Sciatic nerve (tissue), 2 donors: ENCODE measurements around the gene MGAT5. TPM values are rescaled to one million over a fixed set of nuclear protein-coding genes. Genes with fewer than 3 reads are reported as not detected.

ENCODE experiments used
- ATAC-seq: fragments of 200-7000 bp; cut with Tn5 transposase; one replicate; pipeline ENCODE4 v1.9.1; 2020; ENCODE audit warnings: mild to moderate bottlenecking, moderate library complexity
- DNase-seq: peaks from one replicate; pipeline ENCODE4 v3.0.0-alpha.2; 2020; ENCODE audit warnings: low spot score
- intact Hi-C: fragments of 100-400 bp; cut with DNase I; formaldehyde crosslinking; loops from one replicate; pipeline ENCODE4 v1.14.2; 2022
- total RNA-seq: library from RNA; stranded (reverse); fragmentation: NEBNext Ultra II Directional; extraction: Animal tissue kit (Norgen Biotek cat#: 25700); gene quantifications from one replicate; pipeline ENCODE4 v1.2.1, GENCODE V29; 2021
- donor health status: DM: no; HTN: no; CAD: no.
- donor health status: DM: no; HTN: no; CAD: no.

Gene MGAT5
- total RNA-seq, 1 donor from 2014 or later = 49.6 TPM

GRCh38 chr2:134445985-134446382 lies 192.1 kb downstream of the MGAT5 start:
- DNase-seq = no peak
- intact Hi-C loops = no loop called here
- ATAC-seq = no peak

DNA sequence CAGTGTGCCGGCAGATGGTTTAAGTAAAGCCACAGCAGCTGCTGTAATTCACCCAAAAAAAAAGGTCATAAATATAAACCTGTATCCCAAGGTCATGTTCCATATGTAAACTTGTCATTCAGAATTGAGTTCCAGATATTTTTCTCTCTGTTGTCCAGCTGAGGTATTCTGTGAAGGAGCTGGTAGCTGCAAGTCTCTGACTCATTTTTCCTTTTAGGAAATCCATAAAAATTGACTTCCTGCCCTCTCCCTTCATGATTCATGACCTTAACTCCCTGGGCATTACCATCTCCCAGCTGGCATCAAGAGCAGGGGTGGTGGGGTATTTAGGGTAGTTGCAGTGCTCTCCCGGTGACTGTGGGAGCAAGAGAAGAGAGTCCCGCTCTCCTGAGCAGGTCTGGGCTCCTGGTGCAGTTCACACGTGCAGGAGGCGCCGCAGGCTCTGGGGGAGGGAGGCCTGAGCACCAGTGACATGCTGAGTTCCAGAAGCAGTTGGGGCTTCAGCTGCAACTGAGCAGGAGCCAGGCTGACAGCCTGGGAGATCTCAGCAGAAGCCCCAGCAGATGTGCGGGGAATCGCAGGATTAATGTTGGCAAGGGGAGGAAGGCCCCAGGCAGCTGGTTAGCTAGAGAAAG lies 192.6 kb downstream of the MGAT5 start:
- intact Hi-C loops = no loop called here
- DNase-seq = no peak
- ATAC-seq = no peak

- DNase-seq (no peak), ATAC-seq (no peak)
- intact Hi-C loops = no loop called here
Observed at GRCh38 chr2:134447669-134448068, 193.8 kb downstream of the MGAT5 start.

GRCh38 chr2:134448650-134449049 lies 194.8 kb downstream of the MGAT5 start:
- DNase-seq = no peak
- intact Hi-C loops = no loop called here
- no peak for ATAC-seq

GRCh38 chr2:134449157-134449556 lies 195.3 kb downstream of the MGAT5 start:
- intact Hi-C loops = no loop called here
- DNase-seq = no peak
- no peak for ATAC-seq

DNA sequence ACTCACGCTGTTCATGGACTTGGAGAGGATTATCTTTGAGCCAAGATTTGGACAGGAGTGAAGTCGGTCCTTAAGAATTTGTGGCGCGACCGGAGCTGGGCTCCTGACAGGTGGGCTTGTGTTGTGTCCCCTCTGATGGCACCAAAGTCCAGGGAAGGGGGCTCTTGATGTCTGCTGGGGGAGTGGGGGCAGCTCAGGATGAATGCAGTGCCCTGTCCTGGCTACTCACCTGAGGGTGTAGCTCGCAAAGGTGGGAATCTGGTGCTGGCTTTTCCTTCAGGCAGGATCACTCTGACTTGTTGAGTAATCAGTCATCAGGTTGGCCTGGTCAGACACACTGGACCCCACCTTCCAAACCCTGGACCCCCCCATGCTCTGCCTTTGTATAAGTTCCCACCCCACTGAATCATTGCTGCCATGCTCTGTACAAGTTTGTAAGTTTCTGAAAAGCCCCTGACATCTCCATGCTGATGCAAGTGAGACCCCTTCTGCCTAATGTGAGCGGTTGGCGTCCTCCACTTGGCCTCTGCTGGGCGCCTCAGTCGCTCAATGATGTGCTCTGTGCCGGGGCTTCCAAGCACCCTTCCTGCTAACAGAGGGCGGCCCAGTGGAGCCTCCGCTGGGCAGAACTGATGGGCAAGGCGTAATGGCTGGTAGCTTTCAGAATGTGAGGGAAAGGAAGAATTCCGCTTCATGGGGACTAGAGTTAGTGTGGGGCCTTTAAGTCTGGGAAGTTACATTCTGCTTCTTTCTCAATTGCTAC lies 196.1 kb downstream of the MGAT5 start:
- intact Hi-C loops = loop anchor here (1.0 kb wide), 1 partner anchor 331 kb away; no protein-coding TSS in a partner anchor
- ATAC-seq (no peak), DNase-seq (peak; percentile 45)

- ATAC-seq = no peak
- intact Hi-C loops = no loop called here
- DNase-seq = no peak
Observed at GRCh38 chr2:134451347-134451630, 197.4 kb downstream of the MGAT5 start.

DNA sequence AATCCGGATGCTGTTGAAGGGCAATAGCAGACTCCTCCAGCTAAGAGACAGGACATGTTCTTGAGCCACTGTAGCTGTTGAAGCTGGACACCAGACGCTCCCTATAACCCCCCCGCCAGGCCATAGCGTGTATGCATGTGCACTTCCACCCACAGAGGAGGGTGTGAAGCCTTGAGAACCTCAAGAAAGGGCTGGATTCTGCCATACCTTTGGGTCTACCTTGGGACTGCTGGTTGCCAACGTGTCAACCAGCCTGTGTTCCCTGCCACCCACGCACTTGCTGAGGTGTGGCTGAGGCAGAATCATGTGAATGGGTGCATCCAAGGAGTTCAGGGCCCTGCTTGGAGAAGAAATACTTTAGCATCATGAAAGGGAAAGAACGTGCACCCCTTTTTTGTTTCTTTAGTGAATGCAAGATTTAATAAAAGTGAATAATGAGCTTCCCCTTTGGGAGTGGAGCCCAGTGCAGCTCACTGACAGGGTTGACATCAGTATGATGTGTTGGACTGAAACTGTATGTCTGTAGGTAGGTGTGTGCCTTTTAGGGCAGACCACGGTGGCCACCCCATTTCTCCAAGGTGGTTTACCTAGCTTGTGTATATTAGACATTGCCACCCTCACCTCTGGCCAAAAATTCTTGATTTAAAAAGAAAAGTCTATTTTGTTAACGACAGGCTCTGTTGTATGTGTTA lies 198.3 kb downstream of the MGAT5 start:
- intact Hi-C loops = no loop called here
- no peak for ATAC-seq
- DNase-seq = peak; percentile 33

DNA sequence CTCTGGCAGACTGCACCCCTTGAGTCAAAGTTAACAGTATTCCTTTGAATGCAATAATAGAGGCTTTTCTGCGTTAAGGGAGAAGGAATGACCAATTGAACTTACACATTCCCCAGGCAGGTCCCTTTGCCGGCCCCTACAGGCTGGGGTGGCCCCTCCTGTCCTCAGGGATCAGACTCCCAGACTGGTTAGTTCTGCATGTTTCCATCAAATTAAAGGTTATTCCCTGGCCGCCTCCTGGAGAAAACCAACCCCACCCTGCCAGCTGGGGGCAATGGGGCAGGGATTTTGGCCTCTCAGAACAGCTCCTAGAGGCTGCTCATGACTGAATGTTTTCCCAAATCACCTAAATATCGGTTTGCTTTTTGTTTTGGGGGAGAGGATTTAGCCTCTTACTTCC lies 199.6 kb downstream of the MGAT5 start:
- no peak for ATAC-seq
- peak; percentile 25 for DNase-seq
- intact Hi-C loops = no loop called here

- intact Hi-C loops = no loop called here
- DNase-seq = peak; percentile 49
- ATAC-seq = no peak
Observed at GRCh38 chr2:134453973-134454372, 200.1 kb downstream of the MGAT5 start.

DNA sequence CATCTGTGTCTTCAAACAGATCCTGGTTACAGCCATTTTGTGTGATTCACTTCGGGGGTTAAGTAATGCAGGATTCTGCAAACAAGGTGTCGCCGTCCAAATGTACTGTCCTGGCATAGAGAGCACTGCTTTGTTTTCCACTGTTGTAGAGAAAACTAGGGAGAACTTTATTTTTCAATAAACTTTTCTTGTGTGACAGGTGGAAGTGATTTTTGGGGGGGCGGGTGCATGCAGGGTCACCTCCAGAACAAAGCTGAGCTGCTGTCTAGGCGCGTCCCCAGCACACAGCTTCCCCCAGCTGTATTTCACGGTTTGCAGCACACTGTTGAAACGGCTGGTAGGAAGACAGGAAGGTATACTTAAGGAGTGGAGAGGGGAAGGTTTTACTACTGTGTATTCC lies 200.6 kb downstream of the MGAT5 start:
- no peak for ATAC-seq
- peak; percentile 18 for DNase-seq
- intact Hi-C loops = no loop called here

- ATAC-seq (no peak), DNase-seq (peak; percentile 47)
- intact Hi-C loops = no loop called here
Observed at GRCh38 chr2:134454931-134455330, 201.1 kb downstream of the MGAT5 start.

GRCh38 chr2:134455426-134455825 lies 201.6 kb downstream of the MGAT5 start:
- ATAC-seq (no peak), DNase-seq (peak; percentile 21)
- intact Hi-C loops = no loop called here

DNA sequence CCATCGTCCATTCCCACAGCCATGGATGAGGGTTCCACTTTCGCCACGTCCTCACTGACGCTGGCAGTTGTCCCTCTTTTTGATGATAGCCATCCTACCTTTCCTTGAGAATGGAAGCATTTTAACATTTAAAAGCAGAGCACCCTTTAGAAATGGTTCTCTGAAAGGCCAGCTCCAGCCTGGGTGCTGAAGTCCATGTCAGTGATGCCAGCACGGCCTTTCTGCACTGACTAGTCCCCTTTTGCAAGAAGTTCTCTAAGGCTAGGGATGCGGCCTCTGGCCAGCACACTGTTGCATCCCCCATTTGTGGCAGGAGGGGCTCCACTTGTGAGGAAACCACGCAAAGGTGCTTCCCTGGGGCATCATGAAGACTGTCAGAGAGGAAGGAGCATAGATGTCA lies 203.5 kb downstream of the MGAT5 start:
- ATAC-seq = no peak
- DNase-seq = peak; percentile 0
- intact Hi-C loops = no loop called here

DNA sequence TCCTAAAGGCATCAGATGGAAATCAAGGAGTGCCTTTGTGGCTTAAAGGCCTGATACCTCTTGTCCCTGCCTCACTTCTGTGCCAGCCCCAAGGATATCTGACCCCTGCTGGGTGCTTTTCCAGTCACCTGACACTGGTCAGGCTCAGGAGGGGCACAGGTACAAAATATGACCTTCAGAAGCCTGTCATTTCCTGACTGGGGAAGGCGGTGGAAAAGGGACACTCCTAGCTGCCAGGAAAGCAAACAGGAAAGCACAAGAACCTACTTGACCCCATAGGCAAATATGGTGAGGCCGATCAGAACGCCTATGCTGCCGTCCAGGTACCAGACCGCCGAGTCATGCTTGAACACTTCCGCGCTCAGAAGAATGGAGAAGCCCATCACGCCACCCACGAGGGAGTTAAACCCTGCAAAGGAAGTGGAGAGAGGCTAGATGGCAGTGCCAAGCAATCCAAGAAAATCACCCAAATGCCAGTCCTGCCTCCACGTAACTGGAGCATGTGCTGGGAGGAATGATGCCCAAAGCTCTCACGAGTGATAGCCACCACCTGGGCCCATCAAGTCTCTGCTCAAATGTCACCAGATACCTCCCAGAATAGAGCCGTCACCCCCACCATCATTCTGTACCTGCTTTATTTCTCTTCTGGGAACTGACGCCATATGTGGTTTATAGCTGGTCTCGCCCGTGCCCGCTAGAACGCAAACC lies 204.0 kb downstream of the MGAT5 start:
- intact Hi-C loops = no loop called here
- peak; percentile 43 for DNase-seq
- no peak for ATAC-seq

- no peak for DNase-seq
- intact Hi-C loops = no loop called here
- no peak for ATAC-seq
Observed at GRCh38 chr2:134458473-134458853, 204.6 kb downstream of the MGAT5 start.

DNA sequence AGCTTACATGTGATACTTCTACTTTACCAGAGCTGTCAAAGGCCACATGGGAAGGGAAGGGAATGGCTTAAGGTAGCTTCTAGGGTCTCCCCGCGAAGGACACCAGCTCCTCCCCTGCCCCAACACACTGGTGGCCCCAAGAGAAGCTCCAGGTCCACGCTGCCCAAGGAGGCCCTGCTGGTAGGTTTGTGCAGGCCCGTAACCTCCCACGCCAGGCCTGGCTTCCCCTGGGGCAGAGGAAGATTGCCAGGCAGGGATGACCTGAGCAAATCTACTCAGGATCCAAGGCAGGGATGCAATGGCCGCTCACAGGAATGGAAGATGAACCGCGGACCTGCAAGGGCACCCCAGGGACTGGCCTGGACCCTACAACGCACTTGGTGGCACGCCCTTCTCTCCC lies 205.1 kb downstream of the MGAT5 start:
- intact Hi-C loops = no loop called here
- DNase-seq (peak; percentile 46), ATAC-seq (no peak)

GRCh38 chr2:134459706-134460406 lies 206.0 kb downstream of the MGAT5 start:
- intact Hi-C loops = no loop called here
- peak; percentile 49 for DNase-seq
- no peak for ATAC-seq

DNA sequence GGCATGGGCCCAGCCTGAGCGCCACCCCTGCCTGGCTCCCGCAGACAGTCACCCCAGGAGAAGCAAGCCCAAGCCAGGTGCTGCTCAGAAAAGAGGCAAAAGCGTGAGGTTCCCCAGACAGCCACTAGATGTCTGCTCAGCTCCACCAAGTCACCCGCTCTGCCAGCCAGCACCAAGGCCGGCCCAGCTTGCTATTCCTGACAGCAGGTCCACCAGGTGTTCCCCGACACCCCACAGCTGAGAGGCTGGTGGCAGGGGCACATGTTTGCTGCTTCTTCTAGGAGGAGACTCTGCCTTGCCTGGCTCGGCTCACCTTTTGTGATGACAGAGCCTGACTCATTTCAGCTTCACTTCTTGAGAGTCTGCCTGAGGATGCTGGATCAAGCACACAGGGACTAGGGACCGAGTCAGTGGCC lies 206.7 kb downstream of the MGAT5 start:
- intact Hi-C loops = no loop called here

More for the DNA sequence above, 206.7 kb downstream of the MGAT5 start:
- DNase-seq (peak; percentile 64), ATAC-seq (peak; percentile 68)
